HL-60 (cell line): ENCODE measurements around the gene TTN.

Experiments
- TF ChIP-seq, protein P1 (sequence below): IDR thresholded peaks from one replicate; pipeline ENCODE4 v1.5.1; 2011; ENCODE audit warnings: low read length, control low read depth, inconsistent platforms; ENCODE audit not compliant: insufficient read depth
- TF ChIP-seq, protein P2 (sequence below): IDR thresholded peaks from 2 replicates; pipeline ENCODE4 v1.6.1; 2012; ENCODE audit warnings: low read depth; ENCODE audit not compliant: insufficient replicate concordance

DNA sequence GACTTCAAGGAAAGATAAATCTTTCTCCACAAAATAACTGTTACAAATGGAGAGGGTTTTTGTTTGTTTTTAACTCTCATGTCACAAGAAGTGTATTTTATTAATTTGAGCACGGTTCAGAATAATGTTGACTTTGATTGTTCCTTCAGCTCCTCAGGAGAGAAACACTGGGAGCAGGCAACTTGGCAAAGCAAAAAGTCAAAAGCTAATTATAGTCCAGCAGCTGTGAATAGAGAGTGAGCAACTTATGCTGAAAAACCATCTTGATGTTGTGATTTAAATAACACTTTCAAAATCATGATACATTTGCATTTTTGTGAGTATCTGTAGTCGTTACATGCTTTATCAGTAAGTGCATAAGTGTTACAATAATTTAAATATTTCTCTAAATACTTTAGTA lies 37.5 kb upstream of the TTN start:
- TF ChIP-seq, protein P1, sequence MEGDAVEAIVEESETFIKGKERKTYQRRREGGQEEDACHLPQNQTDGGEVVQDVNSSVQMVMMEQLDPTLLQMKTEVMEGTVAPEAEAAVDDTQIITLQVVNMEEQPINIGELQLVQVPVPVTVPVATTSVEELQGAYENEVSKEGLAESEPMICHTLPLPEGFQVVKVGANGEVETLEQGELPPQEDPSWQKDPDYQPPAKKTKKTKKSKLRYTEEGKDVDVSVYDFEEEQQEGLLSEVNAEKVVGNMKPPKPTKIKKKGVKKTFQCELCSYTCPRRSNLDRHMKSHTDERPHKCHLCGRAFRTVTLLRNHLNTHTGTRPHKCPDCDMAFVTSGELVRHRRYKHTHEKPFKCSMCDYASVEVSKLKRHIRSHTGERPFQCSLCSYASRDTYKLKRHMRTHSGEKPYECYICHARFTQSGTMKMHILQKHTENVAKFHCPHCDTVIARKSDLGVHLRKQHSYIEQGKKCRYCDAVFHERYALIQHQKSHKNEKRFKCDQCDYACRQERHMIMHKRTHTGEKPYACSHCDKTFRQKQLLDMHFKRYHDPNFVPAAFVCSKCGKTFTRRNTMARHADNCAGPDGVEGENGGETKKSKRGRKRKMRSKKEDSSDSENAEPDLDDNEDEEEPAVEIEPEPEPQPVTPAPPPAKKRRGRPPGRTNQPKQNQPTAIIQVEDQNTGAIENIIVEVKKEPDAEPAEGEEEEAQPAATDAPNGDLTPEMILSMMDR: no peak
- TF ChIP-seq, protein P2, sequence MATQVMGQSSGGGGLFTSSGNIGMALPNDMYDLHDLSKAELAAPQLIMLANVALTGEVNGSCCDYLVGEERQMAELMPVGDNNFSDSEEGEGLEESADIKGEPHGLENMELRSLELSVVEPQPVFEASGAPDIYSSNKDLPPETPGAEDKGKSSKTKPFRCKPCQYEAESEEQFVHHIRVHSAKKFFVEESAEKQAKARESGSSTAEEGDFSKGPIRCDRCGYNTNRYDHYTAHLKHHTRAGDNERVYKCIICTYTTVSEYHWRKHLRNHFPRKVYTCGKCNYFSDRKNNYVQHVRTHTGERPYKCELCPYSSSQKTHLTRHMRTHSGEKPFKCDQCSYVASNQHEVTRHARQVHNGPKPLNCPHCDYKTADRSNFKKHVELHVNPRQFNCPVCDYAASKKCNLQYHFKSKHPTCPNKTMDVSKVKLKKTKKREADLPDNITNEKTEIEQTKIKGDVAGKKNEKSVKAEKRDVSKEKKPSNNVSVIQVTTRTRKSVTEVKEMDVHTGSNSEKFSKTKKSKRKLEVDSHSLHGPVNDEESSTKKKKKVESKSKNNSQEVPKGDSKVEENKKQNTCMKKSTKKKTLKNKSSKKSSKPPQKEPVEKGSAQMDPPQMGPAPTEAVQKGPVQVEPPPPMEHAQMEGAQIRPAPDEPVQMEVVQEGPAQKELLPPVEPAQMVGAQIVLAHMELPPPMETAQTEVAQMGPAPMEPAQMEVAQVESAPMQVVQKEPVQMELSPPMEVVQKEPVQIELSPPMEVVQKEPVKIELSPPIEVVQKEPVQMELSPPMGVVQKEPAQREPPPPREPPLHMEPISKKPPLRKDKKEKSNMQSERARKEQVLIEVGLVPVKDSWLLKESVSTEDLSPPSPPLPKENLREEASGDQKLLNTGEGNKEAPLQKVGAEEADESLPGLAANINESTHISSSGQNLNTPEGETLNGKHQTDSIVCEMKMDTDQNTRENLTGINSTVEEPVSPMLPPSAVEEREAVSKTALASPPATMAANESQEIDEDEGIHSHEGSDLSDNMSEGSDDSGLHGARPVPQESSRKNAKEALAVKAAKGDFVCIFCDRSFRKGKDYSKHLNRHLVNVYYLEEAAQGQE: no peak
